Activated T-cell treated with anti-CD3 and anti-CD28 coated beads, Interleukin-2, amount 50 U/mL, for 72 hours (primary cell): ENCODE measurements around the gene ARHGAP18. TPM values are rescaled to one million over a fixed set of nuclear protein-coding genes. Genes with fewer than 3 reads are reported as not detected.

Source experiments
- ATAC-seq, 2 donors: fragments of 150-1000 bp; cut with Tn5 transposase; replicated peaks in 1 of 2; 2 replicates each; pipeline ENCODE4 v1.10.0; 2021; ENCODE audit warnings: moderate library complexity in 2 of 2, mild to moderate bottlenecking in 1 of 2
- DNase-seq, 2 donors: peaks; one replicate each; pipeline ENCODE4 v3.0.0; 2021 to 2022; ENCODE audit warnings: mixed read lengths in 1 of 2
- H3K27ac Mint-ChIP-seq: one replicate; pipeline ENCODE4 v1.8.0; 2022; ENCODE audit warnings: mild to moderate bottlenecking, moderate library complexity, mixed read lengths
- H3K27me3 Mint-ChIP-seq: one replicate; pipeline ENCODE4 v1.8.0; 2022; ENCODE audit warnings: low read depth, mixed read lengths
- H3K36me3 Mint-ChIP-seq, 2 donors: one replicate each; pipeline ENCODE4 v1.8.0; 2022; ENCODE audit warnings: mixed read lengths in 2 of 2, mild to moderate bottlenecking in 1 of 2; ENCODE audit not compliant: insufficient read depth in 2 of 2
- H3K4me1 Mint-ChIP-seq: one replicate; pipeline ENCODE4 v1.8.0; 2022; ENCODE audit warnings: low read depth, mixed read lengths
- H3K4me3 Mint-ChIP-seq, 2 donors: one replicate each; pipeline ENCODE4 v1.8.0; 2022; ENCODE audit warnings: mild to moderate bottlenecking in 2 of 2, mixed read lengths in 2 of 2, moderate library complexity in 2 of 2
- H3K9me3 Mint-ChIP-seq, 2 donors: one replicate each; pipeline ENCODE4 v1.8.0; 2022; ENCODE audit warnings: mixed read lengths in 2 of 2
- total RNA-seq, 2 donors: library from RNA; stranded (reverse); gene quantifications; one replicate each; pipeline ENCODE4 v1.2.3, GENCODE V29; 2022

The ARHGAP18 gene
- total RNA-seq, 2 donors from 2014 or later = 2.7 to 3.9 TPM

- Mint-ChIP-seq H3K36me3 (no peaks in the 10 kb centered on the region), H3K9me3 (no peaks in the 10 kb centered on the region), H3K27me3 (no peaks in the 10 kb centered on the region), H3K4me3 (no peak overlapping the region), H3K4me1 (peaks cover 52% of the 10 kb centered on the region), H3K27ac (no peak overlapping the region)
- DNase-seq (no peak), ATAC-seq (no peak)
These were observed 39.3 kb downstream of the ARHGAP18 start for GRCh38 chr6:129670634-129671033.

GRCh38 chr6:129667621-129668020 lies 42.4 kb downstream of the ARHGAP18 start:
- Mint-ChIP-seq H3K36me3 (no peaks in the 10 kb centered on the region), H3K4me1 (peaks cover 26% of the 10 kb centered on the region), H3K9me3 (no peaks in the 10 kb centered on the region), H3K4me3 (no peak overlapping the region), H3K27me3 (no peaks in the 10 kb centered on the region), H3K27ac (no peak overlapping the region)
- no peak for DNase-seq
- ATAC-seq = no peak

GRCh38 chr6:129667034-129667433 lies 42.9 kb downstream of the ARHGAP18 start:
- Mint-ChIP-seq H3K36me3 (no peaks in the 10 kb centered on the region), H3K9me3 (no peaks in the 10 kb centered on the region), H3K4me1 (peaks cover 20% of the 10 kb centered on the region), H3K4me3 (no peak overlapping the region), H3K27ac (no peak overlapping the region), H3K27me3 (no peaks in the 10 kb centered on the region)
- no peak for ATAC-seq
- no peak for DNase-seq

GRCh38 chr6:129665555-129665954 lies 44.4 kb downstream of the ARHGAP18 start:
- DNase-seq = no peak
- Mint-ChIP-seq H3K36me3 (no peaks in the 10 kb centered on the region), H3K9me3 (no peaks in the 10 kb centered on the region), H3K27me3 (no peaks in the 10 kb centered on the region), H3K4me1 (peaks cover 6% of the 10 kb centered on the region), H3K4me3 (no peak overlapping the region), H3K27ac (no peak overlapping the region)
- ATAC-seq = no peak

- DNase-seq (no peak), ATAC-seq (no peak)
- Mint-ChIP-seq H3K36me3 (no peaks in the 10 kb centered on the region), H3K27me3 (no peaks in the 10 kb centered on the region), H3K9me3 (no peaks in the 10 kb centered on the region), H3K4me3 (no peak overlapping the region), H3K27ac (no peak overlapping the region), H3K4me1 (peaks cover 4% of the 10 kb centered on the region)
These were observed 46.4 kb downstream of the ARHGAP18 start for GRCh38 chr6:129663531-129663930.

GRCh38 chr6:129662980-129663431 lies 47.0 kb downstream of the ARHGAP18 start:
- Mint-ChIP-seq H3K9me3 (no peaks in the 10 kb centered on the region), H3K27ac (no peak overlapping the region), H3K27me3 (no peaks in the 10 kb centered on the region), H3K36me3 (no peaks in the 10 kb centered on the region), H3K4me1 (peaks cover 4% of the 10 kb centered on the region), H3K4me3 (no peak overlapping the region)
- ATAC-seq = peak; percentile 80 to 97
- no peak for DNase-seq

- Mint-ChIP-seq H3K27me3 (no peaks in the 10 kb centered on the region), H3K27ac (no peak overlapping the region), H3K4me1 (peaks cover 4% of the 10 kb centered on the region), H3K9me3 (no peaks in the 10 kb centered on the region), H3K36me3 (no peaks in the 10 kb centered on the region), H3K4me3 (no peak overlapping the region)
- DNase-seq (no peak), ATAC-seq (no peak)
These were observed 47.6 kb downstream of the ARHGAP18 start for GRCh38 chr6:129662406-129662766.

GRCh38 chr6:129661536-129662405 lies 48.2 kb downstream of the ARHGAP18 start:
- Mint-ChIP-seq H3K4me3 (no peak overlapping the region), H3K4me1 (peaks cover 4% of the 10 kb centered on the region), H3K27me3 (no peaks in the 10 kb centered on the region), H3K9me3 (no peaks in the 10 kb centered on the region), H3K36me3 (no peaks in the 10 kb centered on the region), H3K27ac (no peak overlapping the region)
- ATAC-seq (no peak), DNase-seq (no peak)

- H3K36me3 Mint-ChIP-seq = no peaks in the 10 kb centered on the region
These were observed 49.7 kb downstream of the ARHGAP18 start for GRCh38 chr6:129660346-129660676.

GRCh38 chr6:129659590-129660345 lies 50.2 kb downstream of the ARHGAP18 start:
- Mint-ChIP-seq H3K4me3 (no peak overlapping the region), H3K9me3 (no peaks in the 10 kb centered on the region), H3K4me1 (peaks cover 7% of the 10 kb centered on the region), H3K36me3 (no peaks in the 10 kb centered on the region), H3K27ac (no peak overlapping the region), H3K27me3 (no peaks in the 10 kb centered on the region)
- DNase-seq = no peak
- ATAC-seq = no peak

More at GRCh38 chr6:129660346-129660676, 49.7 kb downstream of the ARHGAP18 start:
- Mint-ChIP-seq H3K27ac (no peak overlapping the region), H3K27me3 (no peaks in the 10 kb centered on the region), H3K4me3 (no peak overlapping the region), H3K9me3 (no peaks in the 10 kb centered on the region), H3K4me1 (peaks cover 6% of the 10 kb centered on the region)
- DNase-seq (no peak), ATAC-seq (no peak)

- Mint-ChIP-seq H3K27ac (no peak overlapping the region), H3K9me3 (no peaks in the 10 kb centered on the region), H3K27me3 (no peaks in the 10 kb centered on the region), H3K4me1 (peaks cover 7% of the 10 kb centered on the region), H3K4me3 (no peak overlapping the region), H3K36me3 (no peaks in the 10 kb centered on the region)
- DNase-seq (no peak), ATAC-seq (no peak)
These were observed 50.8 kb downstream of the ARHGAP18 start for GRCh38 chr6:129659167-129659566.

GRCh38 chr6:129657483-129657882 lies 52.5 kb downstream of the ARHGAP18 start:
- DNase-seq (no peak), ATAC-seq (no peak)
- Mint-ChIP-seq H3K4me1 (peaks cover 7% of the 10 kb centered on the region), H3K4me3 (no peak overlapping the region), H3K27ac (no peak overlapping the region), H3K36me3 (no peaks in the 10 kb centered on the region), H3K9me3 (no peaks in the 10 kb centered on the region), H3K27me3 (no peaks in the 10 kb centered on the region)

- Mint-ChIP-seq H3K9me3 (no peaks in the 10 kb centered on the region), H3K4me1 (peaks cover 7% of the 10 kb centered on the region), H3K4me3 (no peak overlapping the region), H3K27ac (no peak overlapping the region), H3K36me3 (no peaks in the 10 kb centered on the region), H3K27me3 (no peaks in the 10 kb centered on the region)
- DNase-seq (no peak), ATAC-seq (no peak)
These were observed 54.6 kb downstream of the ARHGAP18 start for GRCh38 chr6:129655334-129655733.
